ENCODE data around the gene NOS3.
"Not testable (repeated sequence)": the region's sequence is repeated elsewhere in the genome, so short reads cannot be mapped to it uniquely, and the experiment has no call there.

NOS3 gene

DNA sequence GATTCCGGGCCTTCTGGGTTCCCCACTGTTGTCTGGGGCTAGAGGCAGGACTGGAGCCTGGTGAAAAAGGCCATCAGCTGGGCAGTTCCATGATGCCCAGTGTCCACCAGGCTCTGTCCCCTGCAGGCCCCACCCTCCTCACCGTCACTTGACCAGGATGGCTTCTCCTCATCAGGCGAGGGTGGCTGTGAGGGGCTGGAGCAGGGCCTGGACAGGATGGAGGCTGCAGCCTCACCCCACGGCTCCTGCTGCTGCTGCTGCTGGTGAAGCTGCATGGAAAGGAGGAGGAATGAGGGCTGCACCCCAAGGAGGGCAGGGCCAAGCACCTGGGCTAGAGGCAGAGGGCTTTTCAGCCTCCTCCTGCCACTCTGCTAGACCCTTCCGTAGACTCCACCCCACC lies 25.1 kb downstream of the NOS3 start:
- no peak for DNase-seq (ENCODE audit: low read depth in 1 of 2, low spot score in 1 of 2)

DNA sequence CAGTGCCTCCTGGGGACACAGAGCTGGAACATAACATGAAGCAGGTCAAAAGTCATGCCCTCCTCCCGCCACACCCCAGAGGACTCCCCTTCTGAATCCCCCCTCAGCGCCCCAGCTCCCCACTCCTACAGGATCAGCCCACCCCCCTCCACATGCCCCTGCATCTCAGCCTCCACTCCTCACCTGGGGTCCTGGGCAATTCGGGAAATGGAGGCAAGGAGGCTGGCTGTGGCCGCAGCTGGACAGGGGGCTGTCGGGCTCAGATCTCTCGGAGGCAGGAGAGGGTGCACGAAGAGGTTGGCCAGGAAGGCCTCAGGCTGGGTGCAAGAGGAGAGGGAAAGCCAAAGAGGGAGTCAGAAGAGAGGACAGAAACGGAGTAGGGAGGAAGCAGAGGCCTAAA lies 25.7 kb downstream of the NOS3 start:
- no peak for DNase-seq (ENCODE audit: low read depth in 1 of 2, low spot score in 1 of 2)

DNA sequence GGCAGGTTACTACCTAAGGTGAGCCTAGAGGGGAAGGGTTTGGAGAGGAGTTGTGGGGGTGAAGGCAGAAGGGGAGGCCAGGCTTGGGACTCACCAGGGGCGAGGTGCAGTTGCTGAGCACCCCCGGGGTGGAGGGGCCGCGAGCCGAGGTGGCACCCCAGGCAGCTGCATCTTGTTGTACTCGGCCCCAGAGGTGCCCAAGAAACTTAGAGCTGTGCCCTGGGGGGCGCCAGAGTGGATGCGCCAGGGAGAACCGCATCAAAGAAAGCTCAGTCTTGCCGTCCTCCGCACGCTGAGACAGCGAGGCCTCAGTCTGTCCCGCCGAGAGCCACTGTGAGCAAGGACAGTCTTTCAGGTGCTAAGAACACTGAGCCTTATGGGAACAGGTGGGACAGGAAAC lies 26.1 kb downstream of the NOS3 start:
- no peak for DNase-seq (ENCODE audit: low read depth in 1 of 2, low spot score in 1 of 2)

DNA sequence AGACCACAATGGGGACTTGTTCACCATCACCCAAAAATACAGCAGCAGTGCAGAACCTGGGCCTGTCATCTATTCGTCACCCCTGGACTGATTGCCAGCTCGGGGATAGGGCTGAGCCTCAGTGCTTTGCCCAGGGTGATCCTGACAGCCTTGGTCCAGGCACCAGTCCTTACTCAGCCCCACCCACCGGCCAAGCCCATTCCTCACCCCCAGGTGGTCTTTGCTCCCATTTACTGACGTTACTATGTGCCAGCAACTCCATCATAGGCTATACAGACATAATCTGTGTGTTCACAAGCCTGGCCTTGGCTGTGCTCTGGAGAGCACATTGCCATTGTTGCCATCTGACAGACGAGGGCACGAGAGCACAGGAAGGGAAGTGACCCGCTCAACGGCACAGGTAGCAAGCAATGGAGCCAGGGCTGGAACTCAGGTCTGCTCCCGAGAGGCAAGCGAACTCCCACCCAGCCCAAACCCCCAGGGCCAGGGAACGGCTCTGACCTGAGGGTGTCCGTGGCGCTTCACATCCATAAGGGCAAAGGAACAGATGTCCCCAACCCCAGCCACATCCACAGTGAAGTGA lies 26.6 kb downstream of the NOS3 start:
- no peak for DNase-seq (ENCODE audit: low read depth in 1 of 2, low spot score in 1 of 2)

DNA sequence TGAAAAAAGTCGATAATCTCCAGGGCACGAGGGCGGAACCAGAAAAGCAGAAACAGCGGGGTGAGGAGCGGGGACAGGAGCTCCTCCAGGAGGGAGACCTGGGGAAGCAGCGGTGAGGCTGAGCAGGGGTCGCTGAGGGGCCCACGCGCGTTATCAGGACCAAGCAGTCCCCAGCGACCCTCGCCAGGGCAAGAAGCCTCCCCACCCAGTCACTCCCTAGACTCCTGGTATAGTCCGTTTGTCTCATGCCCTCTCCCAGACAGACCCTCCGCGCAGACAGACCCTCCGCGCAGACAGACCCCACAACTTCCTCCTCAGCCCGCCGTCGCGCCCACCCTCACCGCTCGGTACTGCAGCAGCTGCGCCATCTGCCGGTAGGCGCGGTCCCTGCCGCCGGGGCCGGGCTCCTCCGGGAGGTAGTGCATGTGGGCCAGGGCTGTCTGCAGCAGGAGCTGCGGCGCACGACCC lies 27.2 kb downstream of the NOS3 start:
- DNase-seq (ENCODE audit: low read depth in 1 of 2, low spot score in 1 of 2): peak; percentile 63 to 81

DNA sequence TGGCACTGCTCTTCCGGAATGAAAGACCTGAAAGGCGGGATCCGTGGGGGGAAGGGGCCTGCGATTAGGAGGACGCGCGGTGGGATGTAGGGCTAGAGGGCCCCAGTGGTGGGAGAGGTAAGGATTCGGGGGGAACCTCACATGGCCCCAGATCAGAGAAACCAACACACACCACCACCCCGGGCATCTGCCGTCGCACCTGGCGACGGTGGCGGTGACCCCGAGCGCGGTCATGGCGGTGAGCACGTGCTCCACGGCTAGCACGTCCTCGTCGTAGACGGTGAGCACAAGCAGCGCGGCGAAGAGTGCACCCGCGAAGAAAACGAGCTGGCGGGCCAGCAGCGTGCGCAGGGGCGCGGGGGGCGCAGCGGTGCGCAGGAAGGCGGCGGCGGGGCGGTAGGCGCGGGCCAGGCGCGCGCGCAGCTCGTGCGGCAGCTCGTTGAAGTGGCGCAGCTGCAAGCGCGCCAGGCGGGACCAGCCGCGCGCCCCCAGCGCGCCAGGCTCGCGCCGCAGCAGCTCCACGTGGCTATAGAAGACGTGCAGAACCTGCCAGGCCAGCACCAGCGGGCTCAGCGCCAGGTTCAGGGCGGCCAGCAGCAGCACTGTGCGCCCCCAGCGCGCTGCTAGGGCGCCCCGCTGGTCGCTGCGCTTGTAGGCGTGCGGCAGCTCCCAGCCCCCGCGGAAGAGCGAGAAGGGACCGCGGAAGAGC lies 27.8 kb downstream of the NOS3 start:
- DNase-seq (ENCODE audit: low read depth in 1 of 2, low spot score in 1 of 2): peak in 1 of 2 donors; percentile 34

DNA sequence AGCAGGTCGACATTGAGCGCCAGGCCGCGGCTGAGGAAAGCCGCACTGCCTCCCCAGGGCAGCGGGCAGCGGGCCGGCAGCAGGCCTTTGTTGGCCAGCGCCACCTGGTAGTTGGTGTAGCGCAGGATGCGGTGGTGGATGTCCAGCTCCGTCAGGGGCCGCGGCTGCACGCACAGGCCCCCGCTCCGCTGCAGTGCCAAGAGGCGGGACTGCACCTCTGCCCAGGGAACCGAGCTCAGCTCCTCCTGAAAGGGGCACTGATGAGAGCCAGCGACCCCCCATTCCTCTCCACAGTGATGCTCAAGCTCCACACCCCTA lies 28.3 kb downstream of the NOS3 start:
- DNase-seq (ENCODE audit: low read depth in 1 of 2, low spot score in 1 of 2): no peak

DNA sequence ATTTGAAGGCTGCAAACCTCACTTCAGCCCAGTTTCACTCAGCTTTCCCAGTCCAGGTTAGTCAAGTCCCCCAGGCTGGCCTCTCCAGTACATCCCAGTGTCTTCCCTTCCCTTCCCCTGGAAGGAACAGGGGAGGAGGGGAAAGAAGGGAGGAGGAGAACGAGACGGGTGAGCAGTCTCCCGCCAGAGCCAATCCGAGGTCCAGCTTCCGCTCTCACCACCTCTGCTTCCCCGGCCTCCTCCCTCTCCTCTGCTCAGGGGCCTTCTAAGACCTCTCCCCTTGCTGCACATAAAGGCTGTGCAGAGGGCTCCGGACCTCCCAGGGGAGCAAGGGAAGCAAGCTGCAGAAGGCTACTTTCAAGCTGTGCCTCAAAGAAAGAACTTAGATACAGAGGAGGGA lies 29.4 kb downstream of the NOS3 start:
- DNase-seq (ENCODE audit: low read depth in 1 of 2, low spot score in 1 of 2): no peak

DNA sequence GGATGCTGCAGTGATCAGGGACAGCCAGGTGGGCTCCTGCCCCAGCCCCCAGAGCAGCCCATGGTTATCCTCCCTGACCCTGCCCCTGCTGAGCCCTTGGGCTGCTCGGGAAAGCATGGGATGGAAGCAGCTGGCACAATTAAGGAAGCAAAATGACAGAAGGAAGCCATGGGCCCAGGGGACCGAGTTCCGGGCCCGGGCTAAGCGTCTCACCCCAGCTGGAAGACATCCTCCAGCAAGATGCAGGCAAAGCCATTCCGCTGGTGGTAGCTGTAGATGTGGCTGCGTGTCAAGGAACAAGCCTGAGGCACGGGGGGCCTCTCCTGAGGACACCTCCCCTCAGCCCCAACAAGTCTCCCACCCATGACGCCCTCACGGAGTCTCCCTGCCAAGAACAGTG lies 32.4 kb downstream of the NOS3 start:
- no peak for DNase-seq (ENCODE audit: low read depth in 1 of 2, low spot score in 1 of 2)

DNA sequence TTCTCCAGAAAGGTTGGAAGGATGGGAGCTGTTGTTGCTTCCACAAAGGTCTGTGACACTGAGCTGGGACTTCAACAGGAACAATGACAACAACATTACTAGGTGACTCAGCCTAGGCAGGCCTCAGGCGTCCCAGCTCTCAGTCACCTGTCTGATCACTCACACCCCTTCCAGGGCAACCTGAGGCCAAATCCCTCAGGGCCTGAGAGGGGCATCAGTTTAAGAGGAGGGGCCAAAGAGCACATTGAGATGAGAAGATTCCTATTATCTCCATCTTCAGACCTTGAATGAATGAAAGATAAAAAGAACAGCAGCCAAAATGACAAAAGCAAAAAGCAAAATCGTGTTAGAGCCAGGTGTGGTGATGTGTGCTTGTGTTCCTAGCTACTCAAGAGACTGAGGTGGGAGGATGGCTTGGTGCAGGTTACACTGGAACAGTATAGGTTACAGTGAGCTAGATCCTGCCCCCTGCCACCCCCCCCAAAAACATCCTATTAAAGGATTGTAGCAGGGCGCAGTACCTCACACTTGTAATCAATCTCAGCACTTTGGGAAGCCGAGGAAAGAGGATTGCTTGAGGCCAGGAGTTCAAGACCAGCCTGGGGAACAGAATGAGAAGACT lies 33.7 kb downstream of the NOS3 start, which contains the start of gene ATG9B:
Gene ATG9B, minus strand, starts transcription at position 60 of the 622 bp plus-strand sequence. CDS start 71 bp downstream, outside the sequence.
- no peak for DNase-seq (ENCODE audit: low read depth in 1 of 2, low spot score in 1 of 2)

DNA sequence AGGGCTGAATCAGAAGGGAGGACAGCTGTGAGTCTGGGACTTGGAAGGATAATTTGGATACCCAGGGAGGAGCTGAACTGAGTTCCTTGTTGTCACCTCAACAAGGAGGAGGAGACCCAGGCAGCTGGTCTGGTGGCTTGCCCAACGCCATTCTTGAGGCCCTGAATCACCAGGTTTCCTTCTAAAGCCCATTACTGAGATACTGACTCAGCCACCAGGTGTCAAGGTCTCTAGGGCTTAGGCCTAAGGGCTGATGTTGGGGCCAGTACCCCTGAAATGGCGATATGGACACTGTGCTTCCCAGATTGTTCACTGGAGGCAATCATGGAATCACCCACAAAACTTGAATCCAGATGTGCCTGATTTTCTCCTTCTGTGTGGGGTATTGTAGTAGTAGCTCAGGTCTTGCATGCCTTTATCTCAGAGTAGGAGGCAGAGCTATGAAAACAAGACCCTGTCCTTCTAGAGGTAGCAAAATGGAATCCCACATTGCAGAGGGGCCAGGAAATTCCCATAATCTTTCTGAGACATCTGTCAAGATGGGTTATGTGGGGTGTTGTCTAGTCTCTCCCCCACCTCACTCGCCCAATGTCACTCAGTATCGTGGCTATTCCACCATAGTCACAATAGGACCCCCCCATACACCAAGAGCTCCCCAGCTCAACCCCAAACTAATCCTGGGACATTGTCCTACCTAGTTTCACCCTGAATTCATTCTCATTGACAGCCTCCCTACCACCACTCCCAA lies 35.3 kb downstream of the NOS3 start:
- DNase-seq (ENCODE audit: low read depth in 1 of 2, low spot score in 1 of 2): no peak

DNA sequence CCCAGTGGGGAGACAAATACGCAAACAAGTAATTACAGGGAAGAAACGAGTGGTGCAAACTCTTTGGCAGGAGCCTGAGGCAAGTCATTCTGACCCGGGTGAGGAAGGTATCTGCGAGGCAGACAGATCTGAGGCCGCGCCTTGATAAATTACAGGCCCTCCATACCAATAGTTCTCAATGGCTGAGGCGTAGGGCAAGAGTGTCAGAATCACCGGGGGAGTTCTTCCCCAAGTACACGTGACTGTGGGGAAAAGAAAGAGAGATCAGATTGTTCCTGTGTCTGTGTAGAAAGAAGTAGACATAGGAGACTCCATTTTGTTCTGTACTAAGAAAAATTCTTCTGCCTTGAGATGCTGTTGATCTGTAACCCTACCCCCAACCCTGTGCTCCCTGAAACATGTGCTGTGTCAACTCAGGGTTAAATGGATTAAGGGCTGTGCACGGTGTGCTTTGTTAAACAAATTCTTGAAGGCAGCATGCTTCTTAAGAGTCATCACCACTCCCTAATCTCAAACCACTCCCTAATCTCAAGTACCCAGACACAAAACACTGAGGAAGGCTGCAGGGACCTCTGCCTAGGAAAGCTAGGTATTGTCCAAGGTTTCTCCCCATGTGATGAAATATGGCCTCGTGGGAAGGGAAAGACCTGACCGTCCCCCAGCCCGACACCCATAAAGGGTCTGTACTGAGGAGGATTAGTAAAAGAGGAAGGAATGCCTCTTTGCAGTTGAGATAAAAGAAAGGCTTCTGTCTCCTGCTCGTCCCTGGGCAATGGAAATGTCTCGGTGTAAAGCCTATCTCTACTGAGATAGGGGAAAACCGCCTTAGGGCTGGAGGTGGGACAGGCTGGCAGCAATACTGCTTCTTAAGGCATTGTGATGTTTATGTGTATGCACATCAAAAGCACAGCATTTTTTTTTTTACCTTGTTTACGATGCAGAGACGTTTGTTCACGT lies 36.2 kb downstream of the NOS3 start:
- DNase-seq (ENCODE audit: low read depth in 1 of 2, low spot score in 1 of 2): not testable (repeated sequence)

DNA sequence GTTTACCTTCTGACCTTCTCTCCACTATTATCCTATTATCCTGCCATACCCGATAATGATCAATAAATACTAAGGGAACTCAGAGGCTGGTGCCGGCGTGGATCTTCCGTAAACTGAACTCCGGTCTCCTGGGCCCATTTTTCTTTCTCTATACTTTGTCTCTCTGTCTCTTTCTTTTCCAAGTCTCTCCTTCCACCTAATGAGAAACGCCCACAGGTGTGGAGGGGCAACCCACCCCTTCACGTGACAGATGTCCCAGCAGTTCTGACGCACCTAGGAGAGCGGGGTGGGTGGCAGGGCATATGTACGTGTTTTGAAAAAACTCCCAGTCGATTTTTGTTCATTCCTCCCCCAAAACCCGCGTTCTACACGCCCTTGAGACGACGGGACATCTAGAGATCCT lies 36.9 kb downstream of the NOS3 start:
- DNase-seq (ENCODE audit: low read depth in 1 of 2, low spot score in 1 of 2): not testable (repeated sequence)

DNA sequence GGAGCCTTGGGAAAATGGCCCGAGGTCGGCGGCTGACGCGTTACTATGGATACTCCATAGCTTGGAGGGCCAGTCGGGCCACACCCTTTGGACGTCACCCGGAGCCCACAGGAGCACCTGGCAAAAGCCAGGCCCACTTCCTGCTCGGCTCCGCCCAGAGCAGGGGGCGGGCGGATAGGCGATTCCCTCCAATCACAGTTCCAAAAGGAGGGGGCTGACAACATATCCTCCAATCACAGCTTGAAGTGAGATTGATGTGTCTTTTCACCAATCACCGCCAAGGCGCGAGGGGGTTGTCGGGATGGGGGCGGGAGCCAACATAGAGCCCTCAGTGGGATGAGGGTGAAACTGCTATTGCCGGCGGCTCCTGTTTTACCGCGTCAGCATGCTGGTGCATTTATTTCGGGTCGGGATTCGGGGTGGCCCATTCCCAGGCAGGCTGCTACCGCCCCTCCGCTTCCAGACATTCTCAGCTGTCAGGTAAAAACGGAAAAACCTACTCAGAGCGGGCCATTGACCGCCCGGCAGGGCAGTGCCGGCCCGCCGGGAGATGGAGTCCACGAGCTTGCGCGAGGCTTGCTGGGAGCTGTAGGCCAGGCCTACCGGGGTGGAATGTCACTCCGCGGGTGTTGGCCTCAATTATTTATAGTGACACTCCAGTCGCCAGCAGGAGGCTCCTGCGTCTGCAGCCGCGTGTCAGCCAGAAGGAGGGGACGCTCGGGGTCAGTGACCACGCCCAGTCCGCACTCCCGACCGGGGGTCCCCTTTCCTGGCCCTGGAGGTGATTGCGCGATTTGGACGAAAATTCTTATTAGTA lies 37.5 kb downstream of the NOS3 start, which contains the start of gene ABCB8:
Gene ABCB8, plus strand, starts transcription at position 320 of the 817 bp plus-strand sequence. Its CDS starts 66 bp downstream, at position 386.
- DNase-seq (ENCODE audit: low read depth in 1 of 2, low spot score in 1 of 2): peak; percentile 87 to 96

DNA sequence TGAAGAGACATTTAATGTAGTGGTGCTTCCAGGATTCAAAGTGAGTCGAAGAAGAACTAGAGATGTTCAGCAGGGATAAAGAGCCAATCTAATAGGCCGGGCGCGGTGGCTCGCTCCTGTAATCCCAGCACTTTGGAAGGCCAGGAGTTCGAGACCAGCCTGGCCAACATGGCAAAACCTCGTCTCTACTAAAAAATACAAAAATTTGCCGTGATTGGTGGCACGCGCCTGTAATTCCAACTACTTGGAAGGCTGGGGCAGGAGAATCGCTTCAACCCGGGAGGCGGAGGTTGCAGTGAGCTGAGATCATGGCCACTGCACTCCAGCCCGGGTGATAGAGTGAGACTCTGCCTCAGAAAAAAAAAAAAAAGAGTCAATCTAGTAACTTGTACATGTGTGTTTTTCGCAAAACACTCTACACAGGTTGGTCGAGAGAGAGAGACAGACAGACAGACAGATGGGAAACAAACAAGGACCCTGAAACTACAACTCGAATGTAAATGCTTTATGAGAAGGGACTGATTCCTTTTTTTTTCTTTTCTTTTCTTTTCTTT lies 38.2 kb downstream of the NOS3 start:
- no peak for DNase-seq (ENCODE audit: low read depth in 1 of 2, low spot score in 1 of 2)

DNA sequence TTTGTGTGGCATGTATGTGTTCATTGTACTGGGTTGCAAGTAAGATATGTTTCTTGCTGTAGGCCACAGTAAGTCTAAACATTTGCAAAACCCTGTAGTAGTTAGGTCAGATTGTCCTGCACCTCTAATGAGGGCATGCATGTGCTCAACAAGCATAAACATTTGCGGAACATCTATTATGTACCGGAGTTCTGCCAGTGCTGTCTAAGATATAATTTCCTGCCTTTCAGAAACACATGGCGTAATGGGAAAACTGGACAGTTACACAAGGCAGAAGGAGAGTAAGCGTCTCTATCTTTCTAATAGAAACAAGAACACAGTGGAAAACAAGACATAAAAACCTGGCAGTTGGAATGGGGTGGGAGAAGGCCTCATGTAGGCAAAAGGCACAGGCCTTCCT lies 40.2 kb downstream of the NOS3 start:
- no peak for DNase-seq (ENCODE audit: low read depth in 1 of 2, low spot score in 1 of 2)

DNA sequence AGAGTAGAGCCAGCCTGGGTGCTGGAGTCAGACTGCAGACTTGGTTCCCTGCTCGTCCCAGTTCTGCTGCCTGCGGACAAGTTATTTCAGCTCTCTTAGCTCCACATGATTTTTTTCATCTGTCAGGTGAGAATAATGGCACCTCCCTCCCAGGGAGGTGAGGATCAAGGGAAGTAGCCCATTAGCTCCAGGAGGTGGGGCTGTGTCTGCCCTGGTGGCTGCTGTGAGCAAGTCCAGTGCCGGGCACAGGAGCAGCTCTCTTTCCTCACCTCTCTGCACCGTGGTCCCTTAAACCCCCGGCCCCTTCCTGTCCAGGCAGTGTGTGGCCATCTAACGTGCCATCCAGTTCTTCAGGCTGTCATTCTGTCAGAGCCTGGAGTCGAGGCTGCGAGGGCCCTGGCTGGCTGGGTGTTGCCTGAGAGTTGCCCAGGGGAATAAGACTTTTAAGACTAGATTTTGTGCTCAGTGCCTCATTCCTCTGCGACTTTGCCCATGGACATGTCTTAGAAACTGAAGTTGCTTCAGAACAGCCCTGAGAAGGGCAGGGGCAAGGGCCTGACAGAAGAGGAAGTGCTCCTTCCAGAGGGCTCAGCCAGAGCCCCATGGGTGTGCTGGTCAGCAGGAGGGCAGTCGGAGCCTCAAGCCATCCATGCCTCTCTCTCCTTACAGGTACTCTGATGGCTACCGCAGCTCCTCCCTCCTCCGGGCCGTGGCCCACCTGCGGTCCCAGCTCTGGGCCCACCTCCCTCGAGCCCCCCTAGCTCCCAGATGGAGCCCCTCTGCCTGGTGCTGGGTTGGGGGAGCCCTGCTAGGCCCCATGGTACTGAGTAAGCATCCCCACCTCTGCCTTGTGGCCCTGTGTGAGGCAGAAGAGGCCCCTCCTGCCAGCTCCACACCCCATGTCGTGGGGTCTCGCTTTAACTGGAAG lies 42.4 kb downstream of the NOS3 start:
- no peak for DNase-seq (ENCODE audit: low read depth in 1 of 2, low spot score in 1 of 2)

DNA sequence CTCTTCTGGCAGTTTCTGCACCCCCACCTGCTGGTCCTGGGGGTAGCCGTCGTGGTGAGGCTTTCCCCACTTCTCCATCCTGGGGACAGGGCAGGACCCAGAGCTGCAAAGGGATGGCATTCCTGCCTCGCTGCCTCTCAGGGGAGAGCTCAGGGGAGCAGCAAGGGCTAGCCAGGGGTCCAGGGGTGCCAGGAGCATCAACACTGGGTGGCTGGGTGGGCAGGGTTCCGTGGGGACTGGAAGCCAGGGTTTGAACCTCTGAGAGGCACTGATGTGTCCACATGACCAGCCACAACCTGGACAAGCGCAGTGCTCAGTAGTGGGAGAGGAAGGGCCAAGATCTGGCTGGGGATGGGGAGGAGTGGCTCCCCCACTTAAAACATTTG lies 43.0 kb downstream of the NOS3 start:
- no peak for DNase-seq (ENCODE audit: low read depth in 1 of 2, low spot score in 1 of 2)
